Upper lobe of left lung (tissue), 6 donors: Measurements from ENCODE around the gene CCBE1. TPM values are rescaled to one million over a fixed set of nuclear protein-coding genes. Genes with fewer than 3 reads are reported as not detected.

ENCODE experiments used
- ATAC-seq, 2 donors: fragments of 200-7000 bp; cut with Tn5 transposase; one replicate each; pipeline ENCODE4 v1.9.1; 2022; ENCODE audit warnings: mild to moderate bottlenecking in 2 of 2, moderate library complexity in 2 of 2; ENCODE audit not compliant: low FRiP score in 2 of 2
- DNase-seq, 2 donors: peaks; one replicate each; pipeline ENCODE4 v3.0.0-alpha.2; 2019 to 2020
- H3K27ac ChIP-seq, 4 donors: fragments of 200-600 bp; sonication (generic); one replicate each; pipeline ENCODE4 v1.5.1; 2016 to 2019
- H3K27me3 ChIP-seq, 4 donors: fragments of 200-600 bp; sonication (generic); one replicate each; pipeline ENCODE4 v1.5.1; 2017 to 2019
- H3K36me3 ChIP-seq, 4 donors: fragments of 200-600 bp; sonication (generic); one replicate each; pipeline ENCODE4 v1.5.1; 2016 to 2019
- H3K4me1 ChIP-seq, 4 donors: fragments of 200-600 bp; sonication (generic); one replicate each; pipeline ENCODE4 v1.5.1; 2018 to 2019
- H3K4me3 ChIP-seq, 4 donors: fragments of 200-600 bp; sonication (generic); one replicate each; pipeline ENCODE4 v1.5.1; 2017 to 2019; ENCODE audit warnings: mild to moderate bottlenecking in 2 of 4, moderate library complexity in 1 of 4
- H3K9me3 ChIP-seq, 4 donors: fragments of 200-600 bp; sonication (generic); one replicate each; pipeline ENCODE4 v1.5.1; 2018 to 2019
- CTCF ChIP-seq, 6 experiments: fragments of 450-650 bp in 4 of 6; fragments of 200-600 bp in 2 of 6; sonication (generic) in 2 of 6; IDR thresholded peaks; one replicate each; pipeline ENCODE4 v1.5.1; 2016 to 2019; ENCODE audit warnings: antibody characterized with exemption in 6 of 6
- EP300 ChIP-seq, 4 donors: sonication (generic); formaldehyde crosslinking; IDR thresholded peaks; one replicate each; pipeline ENCODE4 v1.5.1; 2017; ENCODE audit warnings: antibody characterized with exemption in 4 of 4, control low read depth in 2 of 4
- POLR2A ChIP-seq, 4 donors: fragments of 450-650 bp; IDR thresholded peaks; one replicate each; pipeline ENCODE4 v1.5.1; 2016 to 2017; ENCODE audit warnings: antibody characterized with exemption in 4 of 4, mild to moderate bottlenecking in 2 of 4
- POLR2AphosphoS5 ChIP-seq, 2 donors: sonication (generic); formaldehyde crosslinking; IDR thresholded peaks; one replicate each; pipeline ENCODE4 v1.5.1; 2017; ENCODE audit warnings: antibody characterized with exemption in 2 of 2
- whole genome bisulfite sequencing, 2 donors: methylation state at CpG; one replicate each; pipeline ENCODE4 v1.1.5; 2017 to 2018; 5-methylcytosine and 5-hydroxymethylcytosine counted together
- total RNA-seq, 6 donors: library from RNA; depleted of rRNA in 4 of 6; stranded (reverse); fragments of >200 nt in 4 of 6; gene quantifications; one replicate each; pipeline versions ENCODE4 v1.1.0 to v1.2.1, GENCODE V29; 2016 to 2021
- donor health status: DM: no; HTN: no; CAD: no; lungs with moderate emphysema.
- donor health status: DM: no; HTN: yes; CAD: no; lungs with severe emphysema.

CCBE1 gene
- total RNA-seq, 6 donors from 2014 or later: 8.7 to 23.6 (median 12.3) TPM

- Histone ChIP-seq H3K4me3 (no peak overlapping the region), H3K27ac (no peak overlapping the region), H3K36me3 (no peaks in the 10 kb centered on the region), H3K27me3 (no peaks in the 10 kb centered on the region), H3K4me1 (no peaks in the 10 kb centered on the region), H3K9me3 (no peaks in the 10 kb centered on the region)
- DNase-seq (no peak), ATAC-seq (no peak)
- TF ChIP-seq EP300 (IDR thresholded peaks at IDR 0.05): no peak
- TF ChIP-seq CTCF (IDR thresholded peaks at IDR 0.05): no peak
- no peak for TF ChIP-seq POLR2A (IDR thresholded peaks at IDR 0.05)
- TF ChIP-seq POLR2AphosphoS5 (IDR thresholded peaks at IDR 0.05): no peak
These were observed 76.2 kb downstream of the CCBE1 start for GRCh38 chr18:59621027-59621426.

GRCh38 chr18:59620381-59620780 lies 76.8 kb downstream of the CCBE1 start:
- WGBS, 2 donors: 79 to 90% methylated on average over 1 of the region's 1 CpG
- no peak for DNase-seq
- Histone ChIP-seq H3K27ac (no peak overlapping the region), H3K4me3 (no peak overlapping the region), H3K27me3 (no peaks in the 10 kb centered on the region), H3K36me3 (no peaks in the 10 kb centered on the region), H3K4me1 (no peaks in the 10 kb centered on the region), H3K9me3 (no peaks in the 10 kb centered on the region)
- no peak for TF ChIP-seq POLR2A (IDR thresholded peaks at IDR 0.05)
- TF ChIP-seq POLR2AphosphoS5 (IDR thresholded peaks at IDR 0.05): no peak
- TF ChIP-seq EP300 (IDR thresholded peaks at IDR 0.05): no peak
- no peak for TF ChIP-seq CTCF (IDR thresholded peaks at IDR 0.05)
- no peak for ATAC-seq

GRCh38 chr18:59619816-59620215 lies 77.4 kb downstream of the CCBE1 start:
- 65 to 74% methylated on average over 3 of the region's 3 CpGs for WGBS, 2 donors
- no peak for ATAC-seq
- TF ChIP-seq CTCF (IDR thresholded peaks at IDR 0.05) (no peak), POLR2AphosphoS5 (IDR thresholded peaks at IDR 0.05) (no peak), EP300 (IDR thresholded peaks at IDR 0.05) (no peak)

GRCh38 chr18:59617468-59617932 lies 79.7 kb downstream of the CCBE1 start:
- H3K9me3 ChIP-seq: no peaks in the 10 kb centered on the region
- ATAC-seq (no peak), DNase-seq (no peak)
- no peak overlapping the region for H3K4me3 ChIP-seq
- H3K27me3 ChIP-seq: no peaks in the 10 kb centered on the region
- no peaks in the 10 kb centered on the region for H3K4me1 ChIP-seq
- no peak overlapping the region for H3K27ac ChIP-seq
- 42 to 49% methylated on average over 3 of the region's 3 CpGs for WGBS, 2 donors
- H3K36me3 ChIP-seq: no peaks in the 10 kb centered on the region
- no peak for TF ChIP-seq POLR2AphosphoS5 (IDR thresholded peaks at IDR 0.05)
- no peak for TF ChIP-seq POLR2A (IDR thresholded peaks at IDR 0.05)
- TF ChIP-seq EP300 (IDR thresholded peaks at IDR 0.05): no peak
- no peak for TF ChIP-seq CTCF (IDR thresholded peaks at IDR 0.05)

More at GRCh38 chr18:59619816-59620215, 77.4 kb downstream of the CCBE1 start:
- Histone ChIP-seq H3K4me3 (no peak overlapping the region), H3K27me3 (no peaks in the 10 kb centered on the region), H3K36me3 (no peaks in the 10 kb centered on the region), H3K27ac (no peak overlapping the region), H3K4me1 (no peaks in the 10 kb centered on the region), H3K9me3 (no peaks in the 10 kb centered on the region)
- no peak for DNase-seq

GRCh38 chr18:59616501-59616900 lies 80.7 kb downstream of the CCBE1 start:
- Histone ChIP-seq H3K36me3 (no peaks in the 10 kb centered on the region), H3K4me1 (no peaks in the 10 kb centered on the region), H3K4me3 (no peak overlapping the region), H3K27me3 (no peaks in the 10 kb centered on the region), H3K27ac (no peak overlapping the region), H3K9me3 (no peaks in the 10 kb centered on the region)
- 61 to 73% methylated on average over 6 of the region's 6 CpGs for WGBS, 2 donors
- TF ChIP-seq POLR2AphosphoS5 (IDR thresholded peaks at IDR 0.05) (no peak), CTCF (IDR thresholded peaks at IDR 0.05) (no peak), EP300 (IDR thresholded peaks at IDR 0.05) (no peak)
- ATAC-seq (no peak), DNase-seq (no peak)
